H1 (cell line): ENCODE measurements around the gene DLL1. TPM values are rescaled to one million over a fixed set of nuclear protein-coding genes. Genes with fewer than 3 reads are reported as not detected.
A peak's percentile ranks its signal among the peaks of the same experiment; 100 is the strongest.

ENCODE experiments used
- MAX ChIP-seq: IDR thresholded peaks from 2 replicates; pipeline ENCODE4 v1.6.1; 2012; ENCODE audit warnings: inconsistent platforms
- polyA plus RNA-seq, 7 experiments: library from polyadenylated mRNA; depleted of rRNA in 3 of 7; stranded (reverse) in 5 of 7; unstranded in 2 of 7; fragments of >200 nt in 5 of 7; fragments of 200-250 nt in 2 of 7; gene quantifications; 1 replicate in 5 of 7; 2 replicates in 1 of 7; 4 replicates in 1 of 7; pipeline versions ENCODE4 v1.2.1 to v1.2.3, GENCODE V29; 2011 to 2013; ENCODE audit warnings: missing spikeins in 2 of 7, mixed read lengths in 2 of 7
- total RNA-seq: library from RNA; stranded (reverse); fragmentation: NEBNext Ultra II Directional; extraction: Animal tissue kit (Norgen Biotek cat#: 25700); gene quantifications from 2 replicates; pipeline ENCODE4 v1.2.1, GENCODE V29; 2021

DLL1 gene
- total and polyA plus RNA-seq, 2 of the 8 experiments (the other 6 are each of a cell fraction or from before 2014, with no cell fraction given) = 1.7 to 3.8 TPM

GRCh38 chr6:170296746-170297575 is 6.1 kb upstream of the DLL1 start (continued):
- peak; percentile 45; the same call in 1 of the 2 replicates for TF ChIP-seq MAX
- TF ChIP-seq, all 59 proteins: peak for 7
